Smooth muscle cell of the brain vasculature (primary cell): ENCODE measurements around the gene DCAF11.
A peak's percentile ranks its signal among the peaks of the same experiment; 100 is the strongest.

Source experiments
- DNase-seq: peaks from one replicate; pipeline ENCODE4 v3.0.0-alpha.2; 2012; ENCODE audit warnings: low read depth, low spot score

Gene DCAF11

GRCh38 chr14:24160850-24161804 is 46.5 kb downstream of the DCAF11 start, which contains the start of gene IRF9:
Gene IRF9, plus strand, starts transcription at chr14:24161265. Its CDS starts 880 bp downstream, at chr14:24162145.
- peak; percentile 94 for DNase-seq

- no peak for DNase-seq
Observed at GRCh38 chr14:24162093-24162492, 47.5 kb downstream of the DCAF11 start.

- no peak for DNase-seq
Observed at GRCh38 chr14:24164518-24164991, 50.0 kb downstream of the DCAF11 start.

GRCh38 chr14:24165785-24166184 is 51.2 kb downstream of the DCAF11 start:
- DNase-seq, result no peak

- DNase-seq, result no peak
Observed at GRCh38 chr14:24167469-24168114, 53.0 kb downstream of the DCAF11 start.

- DNase-seq, result peak; percentile 44
Observed at GRCh38 chr14:24171422-24172260, 57.1 kb downstream of the DCAF11 start, which contains the start of gene REC8. Gene REC8, plus strand, starts transcription at chr14:24172080. Its CDS starts 473 bp downstream, at chr14:24172553.

- DNase-seq, result no peak
Observed at GRCh38 chr14:24172261-24172860, 57.8 kb downstream of the DCAF11 start.

GRCh38 chr14:24172871-24173281 is 58.3 kb downstream of the DCAF11 start:
- DNase-seq, result no peak
